Skeletal muscle satellite cell (primary cell): Measurements from ENCODE around the gene UBE2QL1.

ENCODE experiments used
- H3K27me3 ChIP-seq: 2 replicates; pipeline ENCODE4 v1.7.0; 2013; ENCODE audit warnings: low read length; ENCODE audit not compliant: control insufficient read depth, insufficient read depth
- H3K36me3 ChIP-seq: 2 replicates; pipeline ENCODE4 v1.7.0; 2013; ENCODE audit warnings: mild to moderate bottlenecking, control low read depth, low read length; ENCODE audit not compliant: insufficient read depth
- H3K4me1 ChIP-seq: 2 replicates; pipeline ENCODE4 v1.7.0; 2013; ENCODE audit warnings: low read length; ENCODE audit not compliant: control insufficient read depth, insufficient read depth
- H3K4me2 ChIP-seq: 2 replicates; pipeline ENCODE4 v1.7.0; 2013; ENCODE audit warnings: mild to moderate bottlenecking, low read length
- H3K4me3 ChIP-seq: 2 replicates; pipeline ENCODE4 v1.7.0; 2013; ENCODE audit warnings: low read length
- H3K9ac ChIP-seq: 2 replicates; pipeline ENCODE4 v1.7.0; 2013; ENCODE audit warnings: mild to moderate bottlenecking, low read depth, low read length, moderate library complexity
- H3K9me3 ChIP-seq: replicated peaks from 2 replicates; pipeline ENCODE4 v1.7.0; 2013; ENCODE audit warnings: mild to moderate bottlenecking, control low read depth, low read length

UBE2QL1 gene

DNA sequence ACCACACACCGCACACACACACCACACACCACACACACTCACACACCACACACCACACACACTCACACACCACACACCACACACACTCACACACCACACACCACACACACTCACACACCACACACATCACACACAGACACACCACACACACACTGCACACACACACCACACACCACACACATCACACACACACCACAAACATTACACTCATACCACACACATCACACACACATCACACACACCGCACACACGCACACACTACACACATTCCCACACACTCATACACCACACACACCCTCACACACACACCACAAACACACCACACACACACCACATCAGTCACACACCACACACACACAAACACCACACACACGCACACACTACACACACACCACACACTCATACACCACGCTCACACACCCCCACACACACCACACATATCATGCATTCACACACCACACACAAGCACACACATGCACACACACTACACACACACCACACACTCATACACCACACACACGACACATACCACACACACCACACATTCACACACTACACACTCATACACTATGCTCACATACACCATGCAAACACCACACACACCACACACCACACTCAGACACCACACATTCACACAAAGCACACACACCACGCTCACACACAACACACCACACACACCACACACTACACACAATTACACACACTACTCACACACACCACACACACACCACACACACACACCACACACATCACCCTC, 1.1 kb upstream of the UBE2QL1 start:
- Histone ChIP-seq H3K9me3 (no peaks in the 10 kb centered on the region), H3K27me3 (peaks cover 44% of the 10 kb centered on the region)

DNA sequence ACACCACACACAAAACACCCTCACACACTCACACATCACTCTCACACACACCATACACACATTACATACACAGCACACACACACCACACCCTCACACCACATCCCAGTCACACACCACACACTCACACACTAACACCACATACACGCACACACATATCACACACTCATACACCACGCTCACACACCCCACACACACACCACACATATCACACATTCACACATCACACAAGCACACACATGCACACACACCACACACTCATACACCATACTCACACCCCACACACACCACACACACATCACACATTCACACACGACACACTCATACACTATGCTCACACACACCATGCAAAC, 543 bp upstream of the UBE2QL1 start:
- H3K4me1 ChIP-seq, result peaks cover 4% of the 10 kb centered on the region

More for the DNA sequence above, 1.1 kb upstream of the UBE2QL1 start:
- no peak overlapping the region for H3K4me2 ChIP-seq
- H3K36me3 ChIP-seq, result no peaks in the 10 kb centered on the region
- H3K4me3 ChIP-seq, result no peak overlapping the region
- peaks cover 4% of the 10 kb centered on the region for H3K4me1 ChIP-seq
- H3K9ac ChIP-seq, result no peak overlapping the region

DNA sequence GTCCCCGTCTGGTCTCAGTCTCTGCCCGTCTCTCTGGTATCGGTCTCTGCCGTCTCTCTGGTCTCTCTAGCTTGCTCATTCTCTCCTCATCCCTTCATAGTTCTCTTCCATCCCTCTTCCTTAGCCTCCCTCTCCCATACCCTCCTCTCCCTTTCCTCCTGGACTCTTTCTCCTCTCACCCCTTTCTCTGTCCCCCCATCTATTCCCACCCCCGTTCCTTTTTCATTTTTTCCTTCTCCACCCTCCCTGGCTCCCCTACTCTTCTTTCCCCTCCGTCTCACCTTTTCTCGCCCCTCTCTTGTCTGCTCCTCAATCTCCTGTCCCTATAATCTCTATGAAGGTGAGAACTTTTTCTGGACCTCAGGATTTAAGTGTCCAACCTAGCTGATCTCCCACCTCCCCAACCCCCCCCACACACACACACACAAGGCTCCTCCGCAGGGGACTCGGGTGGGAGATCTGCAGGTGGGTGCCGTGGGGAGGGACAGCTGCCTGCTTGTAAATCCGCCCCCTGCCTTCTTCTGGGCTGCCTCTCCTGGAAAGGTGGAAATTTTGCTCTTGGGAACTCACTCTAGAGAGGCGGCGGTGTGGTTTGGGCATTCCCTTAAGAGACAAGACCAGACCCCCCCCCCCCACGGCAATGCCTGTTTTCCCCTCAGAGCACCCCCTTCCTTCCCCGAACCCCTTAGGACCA, 953 bp downstream of the UBE2QL1 start:
- Histone ChIP-seq H3K4me1 (peaks cover 4% of the 10 kb centered on the region), H3K36me3 (no peaks in the 10 kb centered on the region), H3K4me3 (no peak overlapping the region), H3K9ac (no peak overlapping the region), H3K9me3 (no peaks in the 10 kb centered on the region), H3K27me3 (peaks cover 60% of the 10 kb centered on the region), H3K4me2 (no peak overlapping the region)

More for the DNA sequence above, 543 bp upstream of the UBE2QL1 start:
- Histone ChIP-seq H3K36me3 (no peaks in the 10 kb centered on the region), H3K27me3 (peaks cover 49% of the 10 kb centered on the region), H3K9me3 (no peaks in the 10 kb centered on the region), H3K4me2 (no peak overlapping the region), H3K9ac (no peak overlapping the region), H3K4me3 (no peak overlapping the region)

DNA sequence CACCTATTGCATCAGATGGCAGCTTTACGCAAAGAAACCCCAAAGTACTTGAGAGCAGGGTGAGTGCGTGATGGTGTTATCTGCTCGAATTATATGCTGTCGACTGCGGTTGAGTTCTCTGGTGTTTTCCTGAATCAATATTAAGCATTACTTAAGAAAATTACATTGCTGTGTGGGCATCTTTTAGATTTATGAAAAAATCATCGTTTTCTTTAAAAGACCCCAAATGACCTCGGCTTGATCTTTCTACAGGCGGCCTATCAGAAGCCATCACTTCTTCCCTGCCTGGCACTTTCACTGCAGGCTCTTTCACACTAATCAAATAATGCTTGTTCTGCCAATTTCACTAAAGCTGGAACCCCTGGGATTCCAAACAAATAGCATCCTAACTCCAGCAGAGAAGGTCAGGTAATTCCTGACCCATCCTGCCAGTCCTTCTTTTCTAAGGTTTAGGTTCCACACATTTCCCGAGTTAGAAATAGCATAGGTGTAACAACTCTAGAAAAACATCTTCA, 1.7 kb downstream of the UBE2QL1 start:
- Histone ChIP-seq H3K4me3 (no peak overlapping the region), H3K4me1 (peaks cover 4% of the 10 kb centered on the region), H3K9ac (no peak overlapping the region), H3K36me3 (no peaks in the 10 kb centered on the region), H3K27me3 (peaks cover 62% of the 10 kb centered on the region), H3K9me3 (no peaks in the 10 kb centered on the region), H3K4me2 (no peak overlapping the region)

DNA sequence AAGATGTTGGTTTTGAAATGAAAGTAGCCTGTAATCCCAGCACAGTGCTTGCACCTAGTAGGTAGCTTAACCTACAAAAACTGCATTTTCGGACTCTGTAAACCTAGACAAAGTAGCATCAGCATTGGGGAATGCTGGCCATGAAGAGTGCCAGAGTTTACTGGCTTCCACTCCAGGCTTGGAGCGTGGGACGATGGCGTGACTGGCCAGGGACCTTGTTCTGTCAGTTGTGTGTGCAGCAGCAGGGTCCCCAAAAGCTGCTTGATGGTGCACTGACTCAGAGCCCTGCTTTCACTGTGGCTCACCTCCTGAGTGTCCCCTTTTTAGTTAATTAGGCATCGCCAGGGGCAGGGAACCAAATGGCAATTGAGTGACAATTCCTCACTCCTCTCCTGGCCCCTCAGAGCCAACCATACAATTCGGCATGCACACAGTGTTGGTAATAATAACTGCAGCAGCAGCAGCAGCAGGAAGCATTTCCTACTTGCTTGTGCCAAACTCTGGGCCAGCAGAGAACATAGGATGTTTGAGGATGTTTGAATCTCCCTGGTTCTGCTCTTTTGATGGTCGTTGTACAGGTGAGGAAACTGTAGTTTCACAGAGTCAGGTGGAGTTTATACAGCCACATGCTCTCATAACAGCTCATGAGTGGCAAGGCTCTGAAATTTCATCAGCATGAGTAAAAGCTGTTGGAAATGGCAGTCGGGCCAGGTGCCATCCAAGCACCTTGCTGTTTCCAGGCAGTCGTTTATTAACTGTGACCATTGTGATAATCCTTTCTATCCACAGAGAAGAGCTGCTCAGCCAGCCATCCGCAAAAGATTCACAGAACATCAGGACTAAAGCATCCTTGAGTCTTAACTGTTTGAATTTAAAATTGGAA, 4.2 kb downstream of the UBE2QL1 start:
- H3K9ac ChIP-seq, result no peak overlapping the region
- H3K9me3 ChIP-seq, result no peaks in the 10 kb centered on the region
- H3K27me3 ChIP-seq, result peaks cover 67% of the 10 kb centered on the region
- H3K4me3 ChIP-seq, result no peak overlapping the region
- no peaks in the 10 kb centered on the region for H3K36me3 ChIP-seq
- H3K4me2 ChIP-seq, result no peak overlapping the region
- peaks cover 4% of the 10 kb centered on the region for H3K4me1 ChIP-seq

DNA sequence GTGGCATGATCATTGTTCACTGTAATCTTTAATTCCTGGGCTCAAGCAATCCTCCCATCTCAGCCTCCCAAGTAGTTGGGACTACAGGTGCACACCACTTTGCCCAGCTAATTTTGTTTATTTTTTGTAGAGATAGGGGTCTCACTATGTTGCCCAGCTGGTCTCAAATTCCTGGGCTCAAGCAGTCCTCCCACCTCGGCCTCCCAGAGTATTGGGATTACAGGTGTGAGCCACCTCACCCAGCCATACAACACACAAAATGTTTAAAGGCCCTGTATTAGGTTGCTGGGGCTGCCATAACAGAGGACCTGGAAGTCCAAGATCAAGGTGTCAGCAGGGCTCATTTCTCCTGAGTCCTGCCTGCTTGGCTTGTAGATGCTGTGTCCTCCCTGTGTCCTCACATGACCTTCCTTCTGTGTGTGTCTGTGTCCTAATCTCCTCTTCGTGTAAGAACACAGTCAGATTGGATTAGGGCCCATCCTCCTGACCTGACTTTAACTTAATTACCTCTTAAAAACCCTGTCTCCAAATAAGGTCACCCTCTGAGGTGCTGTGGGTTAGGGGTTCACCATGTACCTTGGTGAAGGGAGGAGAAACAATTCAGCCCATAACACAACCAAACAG, 5.4 kb downstream of the UBE2QL1 start:
- Histone ChIP-seq H3K9me3 (no peaks in the 10 kb centered on the region), H3K9ac (no peak overlapping the region), H3K27me3 (peaks cover 63% of the 10 kb centered on the region), H3K4me2 (no peak overlapping the region), H3K4me1 (no peaks in the 10 kb centered on the region), H3K4me3 (no peak overlapping the region), H3K36me3 (no peaks in the 10 kb centered on the region)

DNA sequence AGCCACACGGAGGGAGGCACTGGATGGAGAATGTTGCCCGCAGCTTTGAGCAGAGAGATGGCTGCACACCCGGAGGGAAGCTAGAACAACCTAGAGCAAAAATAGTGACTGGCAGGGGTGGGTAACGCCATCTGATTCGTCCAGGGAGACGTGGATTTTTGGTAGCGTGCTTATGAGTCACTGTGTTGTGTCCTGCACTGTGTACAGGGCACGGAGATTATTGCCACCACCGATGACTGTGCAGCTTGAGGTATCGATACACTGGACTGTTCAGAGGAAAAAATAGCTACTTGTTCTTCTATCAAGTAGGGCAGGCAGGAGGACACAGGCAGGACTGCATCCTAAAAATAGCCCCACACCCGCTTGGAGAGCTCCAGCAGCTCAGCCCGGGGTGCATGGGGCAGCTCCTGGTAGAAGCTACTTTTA, 6.0 kb downstream of the UBE2QL1 start:
- peaks cover 57% of the 10 kb centered on the region for H3K27me3 ChIP-seq
- H3K4me1 ChIP-seq, result no peaks in the 10 kb centered on the region
- H3K4me2 ChIP-seq, result no peak overlapping the region

DNA sequence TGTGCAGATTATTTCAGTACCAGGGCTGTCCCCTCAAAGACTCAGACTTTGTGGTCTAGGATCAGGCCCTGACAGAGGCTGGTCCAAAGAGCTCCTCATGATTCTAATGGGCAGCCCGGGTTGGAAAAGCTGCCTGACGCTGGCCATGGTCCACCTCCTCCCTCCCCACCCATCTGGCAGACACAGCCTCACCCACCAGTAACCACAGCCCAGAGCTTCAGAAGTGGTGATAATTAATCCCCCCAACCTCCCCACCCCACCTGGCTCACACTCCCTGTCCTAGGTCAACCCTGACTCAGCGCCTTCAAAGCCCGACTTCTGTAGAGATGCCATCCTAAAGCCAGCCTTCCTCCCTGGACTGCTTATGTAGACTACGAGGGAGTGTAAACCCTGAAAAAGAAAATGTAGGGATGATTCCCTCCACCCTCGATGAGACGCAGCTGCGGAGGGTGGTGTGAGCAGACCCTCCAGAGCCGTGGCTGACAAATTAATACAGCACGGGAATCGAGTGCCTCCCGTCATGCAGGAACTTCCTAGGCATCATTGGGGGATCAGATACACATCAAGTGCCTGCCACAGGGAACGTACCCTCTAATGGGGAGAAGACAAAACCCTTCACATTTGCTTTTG, 7.0 kb downstream of the UBE2QL1 start:
- Histone ChIP-seq H3K4me2 (no peak overlapping the region), H3K36me3 (no peaks in the 10 kb centered on the region), H3K27me3 (peaks cover 47% of the 10 kb centered on the region)

More for the DNA sequence above, 6.0 kb downstream of the UBE2QL1 start:
- H3K4me3 ChIP-seq, result no peak overlapping the region
- H3K9ac ChIP-seq, result no peak overlapping the region
- H3K36me3 ChIP-seq, result no peaks in the 10 kb centered on the region
- no peaks in the 10 kb centered on the region for H3K9me3 ChIP-seq

DNA sequence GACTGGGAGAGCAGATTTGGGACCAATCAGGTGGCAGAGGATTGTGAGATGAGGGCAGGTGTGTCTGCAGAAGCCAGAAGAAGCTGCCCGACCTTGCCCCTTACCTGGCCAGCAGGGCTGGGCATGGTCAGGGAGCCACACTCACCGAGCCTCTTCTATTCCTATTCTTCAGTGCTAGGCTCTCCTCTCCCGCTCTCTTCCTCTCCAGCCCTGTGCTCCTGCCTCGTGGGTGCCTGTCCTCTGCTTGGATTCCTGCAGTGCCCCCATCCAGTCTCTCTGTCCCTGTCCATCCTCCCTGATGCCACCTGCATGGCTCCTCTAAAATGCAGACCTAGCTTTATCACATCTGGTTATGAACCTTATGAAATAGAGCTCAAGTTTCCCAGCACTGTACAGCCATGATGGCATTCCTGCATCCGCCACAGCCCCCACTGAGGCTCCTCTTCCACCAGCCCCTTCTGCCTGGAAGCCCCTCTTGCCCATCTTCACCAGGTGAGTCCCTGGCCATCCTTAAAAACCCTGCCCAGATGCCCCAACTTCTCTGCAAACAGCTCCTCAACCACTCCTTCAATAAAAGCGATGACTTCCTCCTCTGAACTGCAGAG, 8.2 kb downstream of the UBE2QL1 start:
- H3K36me3 ChIP-seq, result no peaks in the 10 kb centered on the region
- H3K4me3 ChIP-seq, result no peak overlapping the region
- H3K4me2 ChIP-seq, result no peak overlapping the region
- H3K27me3 ChIP-seq, result peaks cover 35% of the 10 kb centered on the region
- no peaks in the 10 kb centered on the region for H3K9me3 ChIP-seq
- H3K9ac ChIP-seq, result no peak overlapping the region
- H3K4me1 ChIP-seq, result no peaks in the 10 kb centered on the region

More for the DNA sequence above, 7.0 kb downstream of the UBE2QL1 start:
- Histone ChIP-seq H3K9me3 (no peaks in the 10 kb centered on the region), H3K9ac (no peak overlapping the region), H3K4me1 (no peaks in the 10 kb centered on the region), H3K4me3 (no peak overlapping the region)

DNA sequence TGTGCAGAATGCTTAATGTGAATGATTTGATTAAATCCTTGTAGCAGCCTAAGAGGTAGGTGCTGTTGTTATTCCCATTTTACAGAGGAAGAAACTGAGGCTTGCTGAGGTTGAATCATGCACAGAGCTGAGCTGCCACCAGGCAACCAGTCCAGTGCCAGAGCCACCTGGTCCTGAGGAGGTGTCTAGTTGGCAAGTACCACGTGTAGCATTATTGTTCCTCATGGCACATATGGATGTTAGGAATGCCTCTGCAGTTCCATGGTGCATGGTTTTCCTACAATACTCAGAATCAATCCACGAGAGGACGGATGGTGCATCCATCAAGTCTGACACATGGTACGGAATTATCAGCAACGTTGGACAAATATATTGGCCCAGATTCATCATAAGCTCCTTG, 8.9 kb downstream of the UBE2QL1 start:
- Histone ChIP-seq H3K27me3 (peaks cover 28% of the 10 kb centered on the region), H3K4me2 (no peak overlapping the region), H3K4me3 (no peak overlapping the region), H3K9me3 (no peaks in the 10 kb centered on the region), H3K4me1 (no peaks in the 10 kb centered on the region), H3K9ac (no peak overlapping the region), H3K36me3 (no peaks in the 10 kb centered on the region)
